HG03060 (cell line): ENCODE data around the gene BAIAP3.
"Not testable (repeated sequence)": the region's sequence is repeated elsewhere in the genome, so short reads cannot be mapped to it uniquely, and the experiment has no call there.

Source experiments
- ATAC-seq: cut with Tn5 transposase; IDR thresholded peaks from one replicate; pipeline ENCODE4 v1.9.1; 2021; ENCODE audit warnings: low read depth, moderate number of reproducible peaks; ENCODE audit not compliant: unreplicated experiment

BAIAP3 gene

GRCh38 chr16:1315081-1316032, 18.1 kb upstream of the BAIAP3 start:
- ATAC-seq, result no peak

- ATAC-seq, result no peak
Measured at GRCh38 chr16:1316033-1316405, 17.4 kb upstream of the BAIAP3 start.

GRCh38 chr16:1317479-1318267, 15.8 kb upstream of the BAIAP3 start:
- no peak for ATAC-seq

GRCh38 chr16:1318268-1318545, 15.2 kb upstream of the BAIAP3 start:
- no peak for ATAC-seq

GRCh38 chr16:1319041-1319440, 14.4 kb upstream of the BAIAP3 start:
- ATAC-seq, result no peak

- ATAC-seq, result no peak
Measured at GRCh38 chr16:1320097-1320496, 13.3 kb upstream of the BAIAP3 start.

- no peak for ATAC-seq
Measured at GRCh38 chr16:1320658-1321240, 12.7 kb upstream of the BAIAP3 start.

GRCh38 chr16:1322407-1322806, 11.0 kb upstream of the BAIAP3 start:
- no peak for ATAC-seq

- no peak for ATAC-seq
Measured at GRCh38 chr16:1323296-1324239, 9.9 kb upstream of the BAIAP3 start.

GRCh38 chr16:1324286-1324826, 9.1 kb upstream of the BAIAP3 start:
- no peak for ATAC-seq

GRCh38 chr16:1325261-1325660, 8.2 kb upstream of the BAIAP3 start:
- no peak for ATAC-seq

GRCh38 chr16:1325673-1326371, 7.6 kb upstream of the BAIAP3 start:
- ATAC-seq, result no peak

- no peak for ATAC-seq
Measured at GRCh38 chr16:1326391-1326790, 7.1 kb upstream of the BAIAP3 start.

GRCh38 chr16:1326946-1327618, 6.4 kb upstream of the BAIAP3 start:
- ATAC-seq, result no peak

GRCh38 chr16:1327619-1327947, 5.9 kb upstream of the BAIAP3 start:
- no peak for ATAC-seq

- not testable (repeated sequence) for ATAC-seq
Measured at GRCh38 chr16:1328136-1328535, 5.3 kb upstream of the BAIAP3 start.

GRCh38 chr16:1328961-1329360, 4.5 kb upstream of the BAIAP3 start:
- not testable (repeated sequence) for ATAC-seq

GRCh38 chr16:1330260-1330914, 3.1 kb upstream of the BAIAP3 start:
- ATAC-seq, result no peak
